ENCODE measurements around the gene ENTR1.

Gene ENTR1

DNA sequence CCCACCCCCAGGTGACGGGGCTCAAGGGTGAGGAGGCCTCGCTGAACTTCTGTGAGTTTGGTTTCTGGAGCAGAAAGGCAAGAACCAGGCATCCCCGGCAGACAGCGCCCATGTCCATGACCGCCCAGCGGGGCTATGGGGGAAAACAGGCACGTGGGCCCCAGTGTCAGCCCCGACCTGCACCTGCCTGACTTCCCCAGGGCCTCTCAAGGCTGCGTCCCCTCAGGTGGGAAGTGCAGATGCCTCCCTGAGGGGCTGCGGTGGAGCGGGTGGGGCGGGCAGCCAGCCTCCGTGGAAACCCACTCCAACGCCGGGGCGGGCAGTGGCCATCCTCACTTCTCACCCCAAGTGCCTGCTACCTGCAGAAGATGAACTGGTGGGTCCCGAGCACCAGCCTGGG, 30.0 kb downstream of the ENTR1 start:
- H3K4me1 ChIP-seq (ENCODE audit: control insufficient read depth, insufficient read depth, low read depth, low read length): peaks cover 5% of the 10 kb centered on the region
- no peaks in the 10 kb centered on the region for H3K27me3 ChIP-seq (ENCODE audit: control insufficient read depth in 1 of 2, insufficient read depth in 1 of 2, low read length in 2 of 2)
- no peak overlapping the region for H3K4me2 ChIP-seq (ENCODE audit: low read length, poor library complexity, severe bottlenecking)
- 97% methylated on average over 17 of the region's 17 CpGs for WGBS
- no peak overlapping the region for H3K14ac ChIP-seq (ENCODE audit: low read length in 2 of 2)
- no peak overlapping the region for H2BK5ac ChIP-seq (ENCODE audit: low read depth, low read length, poor library complexity, severe bottlenecking)
- H3K4me3 ChIP-seq (ENCODE audit: insufficient read depth in 1 of 2, low read depth in 1 of 2, low read length in 2 of 2): no peak overlapping the region
- peaks cover 22% of the 10 kb centered on the region for H3K79me1 ChIP-seq (replicated peaks; ENCODE audit: low read length, poor library complexity, severe bottlenecking)
- H3K36me3 ChIP-seq (ENCODE audit: control insufficient read depth in 1 of 2, insufficient read depth in 2 of 2, low read depth in 1 of 2, low read length in 2 of 2): peaks cover 90 to 96% of the 10 kb centered on the region in 2 experiments
- no peaks in the 10 kb centered on the region for H3K9me3 ChIP-seq (ENCODE audit: control insufficient read depth, low read length)
- DNase-seq: no peak
- no peak overlapping the region for H3K23ac ChIP-seq (ENCODE audit: low read length in 2 of 2)
- H4K8ac ChIP-seq (ENCODE audit: low read length): no peak overlapping the region
- H3K4ac ChIP-seq (ENCODE audit: low read depth in 1 of 2, low read length in 2 of 2): no peak overlapping the region
- no peak overlapping the region for H3K9ac ChIP-seq (ENCODE audit: low read length)
- no peak overlapping the region for H2AFZ ChIP-seq (ENCODE audit: low read depth, low read length)
- no peak overlapping the region for H2AK5ac ChIP-seq (ENCODE audit: low read length, severe bottlenecking)
- H3K27ac ChIP-seq (ENCODE audit: low read length, poor library complexity, severe bottlenecking): no peak overlapping the region
- no peak overlapping the region for H2BK15ac ChIP-seq (ENCODE audit: low read depth, poor library complexity, severe bottlenecking)
- no peak overlapping the region for H2BK120ac ChIP-seq (ENCODE audit: low read depth, low read length)
- no peak overlapping the region for H2BK12ac ChIP-seq (ENCODE audit: low read length in 2 of 2)
- H4K91ac ChIP-seq (ENCODE audit: low read length): no peak overlapping the region
- no peak overlapping the region for H3K18ac ChIP-seq (ENCODE audit: low read depth in 1 of 2, low read length in 2 of 2)

DNA sequence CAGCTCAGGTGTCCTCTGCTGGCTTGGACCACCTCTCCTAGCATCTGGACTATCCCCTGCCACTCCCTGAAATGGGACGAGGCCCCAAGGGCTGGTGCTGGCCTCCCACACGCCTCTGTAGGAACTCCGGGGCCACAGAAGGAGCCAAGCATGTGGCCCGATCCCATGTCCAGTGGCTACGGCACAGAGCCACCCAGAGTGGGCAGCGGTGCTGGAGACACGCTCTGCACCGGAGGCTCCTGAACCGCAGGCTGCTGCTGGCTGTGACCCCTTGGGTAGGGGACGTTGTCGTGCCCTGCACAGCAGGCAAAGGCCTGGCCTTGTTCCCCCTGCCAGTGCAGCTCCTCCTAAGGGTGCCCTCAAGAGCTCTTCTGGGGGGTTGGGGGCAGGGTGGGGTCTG, 30.5 kb downstream of the ENTR1 start:
- 91% methylated on average over 11 of the region's 11 CpGs for WGBS
- no peak overlapping the region for H3K14ac ChIP-seq (ENCODE audit: low read length in 2 of 2)
- H3K18ac ChIP-seq (ENCODE audit: low read depth in 1 of 2, low read length in 2 of 2): no peak overlapping the region
- no peak overlapping the region for H2BK120ac ChIP-seq (ENCODE audit: low read depth, low read length)
- H2AFZ ChIP-seq (ENCODE audit: low read depth, low read length): no peak overlapping the region
- no peak overlapping the region for H3K9ac ChIP-seq (ENCODE audit: low read length)
- no peaks in the 10 kb centered on the region for H3K27me3 ChIP-seq (ENCODE audit: control insufficient read depth in 1 of 2, insufficient read depth in 1 of 2, low read length in 2 of 2)
- H4K91ac ChIP-seq (ENCODE audit: low read length): no peak overlapping the region
- no peaks in the 10 kb centered on the region for H3K9me3 ChIP-seq (ENCODE audit: control insufficient read depth, low read length)
- peaks cover 18% of the 10 kb centered on the region for H3K79me1 ChIP-seq (replicated peaks; ENCODE audit: low read length, poor library complexity, severe bottlenecking)
- no peak overlapping the region for H3K23ac ChIP-seq (ENCODE audit: low read length in 2 of 2)
- H2BK12ac ChIP-seq (ENCODE audit: low read length in 2 of 2): no peak overlapping the region
- no peak overlapping the region for H3K4me2 ChIP-seq (ENCODE audit: low read length, poor library complexity, severe bottlenecking)
- H2BK15ac ChIP-seq (ENCODE audit: low read depth, poor library complexity, severe bottlenecking): no peak overlapping the region
- no peak overlapping the region for H3K4ac ChIP-seq (ENCODE audit: low read depth in 1 of 2, low read length in 2 of 2)
- DNase-seq: no peak
- H4K8ac ChIP-seq (ENCODE audit: low read length): no peak overlapping the region
- no peak overlapping the region for H2AK5ac ChIP-seq (ENCODE audit: low read length, severe bottlenecking)
- H3K4me1 ChIP-seq (ENCODE audit: control insufficient read depth, insufficient read depth, low read depth, low read length): peaks cover 5% of the 10 kb centered on the region
- peaks cover 90 to 98% of the 10 kb centered on the region in 2 experiments for H3K36me3 ChIP-seq (ENCODE audit: control insufficient read depth in 1 of 2, insufficient read depth in 2 of 2, low read depth in 1 of 2, low read length in 2 of 2)
- no peak overlapping the region for H3K27ac ChIP-seq (ENCODE audit: low read length, poor library complexity, severe bottlenecking)
- H3K4me3 ChIP-seq (ENCODE audit: insufficient read depth in 1 of 2, low read depth in 1 of 2, low read length in 2 of 2): no peak overlapping the region
- no peak overlapping the region for H2BK5ac ChIP-seq (ENCODE audit: low read depth, low read length, poor library complexity, severe bottlenecking)

DNA sequence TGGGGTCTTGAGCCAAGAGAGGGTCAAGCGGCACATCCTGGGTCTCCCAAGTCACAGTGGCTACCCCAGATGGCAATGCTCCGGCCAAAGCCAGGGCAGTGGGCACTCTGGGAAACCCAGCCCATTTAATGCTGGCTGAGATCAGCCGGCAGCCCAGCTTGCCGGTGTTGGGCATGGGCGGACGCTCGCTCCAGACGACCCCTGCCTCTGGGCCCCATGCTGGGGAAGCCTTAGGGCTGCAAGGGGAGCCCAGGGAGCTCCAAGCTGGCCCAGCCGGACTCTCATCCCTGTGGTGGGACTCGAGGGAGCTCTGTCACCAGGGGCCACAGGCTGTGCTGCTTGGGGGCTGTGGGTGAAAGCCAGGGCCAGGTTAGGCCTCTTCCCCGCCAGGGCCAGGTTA, 31.0 kb downstream of the ENTR1 start:
- Histone ChIP-seq H3K79me1 (replicated peaks; ENCODE audit: low read length, poor library complexity, severe bottlenecking) (peaks cover 18% of the 10 kb centered on the region), H3K18ac (ENCODE audit: low read depth in 1 of 2, low read length in 2 of 2) (no peak overlapping the region), H3K14ac (ENCODE audit: low read length in 2 of 2) (no peak overlapping the region)

DNA sequence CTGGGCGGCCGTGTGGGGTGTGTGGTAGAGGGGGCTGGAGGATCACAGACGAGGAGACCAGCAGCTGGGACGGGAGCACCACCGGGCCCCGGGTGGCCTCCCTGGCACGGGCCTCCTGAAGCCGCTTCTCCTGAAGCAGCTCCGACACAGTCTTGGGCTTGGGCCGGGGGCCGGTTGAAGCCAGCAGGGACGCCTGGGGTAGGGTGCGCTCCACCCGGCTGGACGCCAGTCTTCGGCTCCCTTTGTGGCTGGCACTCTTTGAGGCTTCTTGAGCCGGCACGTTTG, 31.5 kb downstream of the ENTR1 start:
- no peak overlapping the region for H3K4me3 ChIP-seq (ENCODE audit: insufficient read depth in 1 of 2, low read depth in 1 of 2, low read length in 2 of 2)
- no peak overlapping the region for H4K91ac ChIP-seq (ENCODE audit: low read length)
- H2BK15ac ChIP-seq (ENCODE audit: low read depth, poor library complexity, severe bottlenecking): no peak overlapping the region
- H3K4me2 ChIP-seq (ENCODE audit: low read length, poor library complexity, severe bottlenecking): no peak overlapping the region
- H3K9me3 ChIP-seq (ENCODE audit: control insufficient read depth, low read length): no peaks in the 10 kb centered on the region
- no peak overlapping the region for H2AFZ ChIP-seq (ENCODE audit: low read depth, low read length)
- WGBS: 97% methylated on average over 18 of the region's 18 CpGs
- H3K4me1 ChIP-seq (ENCODE audit: control insufficient read depth, insufficient read depth, low read depth, low read length): peaks cover 6% of the 10 kb centered on the region
- no peak overlapping the region for H3K18ac ChIP-seq (ENCODE audit: low read depth in 1 of 2, low read length in 2 of 2)
- peaks cover 82 to 98% of the 10 kb centered on the region in 2 experiments for H3K36me3 ChIP-seq (ENCODE audit: control insufficient read depth in 1 of 2, insufficient read depth in 2 of 2, low read depth in 1 of 2, low read length in 2 of 2)
- peaks cover 13% of the 10 kb centered on the region for H3K79me1 ChIP-seq (replicated peaks; ENCODE audit: low read length, poor library complexity, severe bottlenecking)
- H3K23ac ChIP-seq (ENCODE audit: low read length in 2 of 2): no peak overlapping the region
- no peak overlapping the region for H2BK5ac ChIP-seq (ENCODE audit: low read depth, low read length, poor library complexity, severe bottlenecking)
- no peak overlapping the region for H4K8ac ChIP-seq (ENCODE audit: low read length)
- no peak overlapping the region for H3K9ac ChIP-seq (ENCODE audit: low read length)
- H3K27ac ChIP-seq (ENCODE audit: low read length, poor library complexity, severe bottlenecking): no peak overlapping the region
- no peaks in the 10 kb centered on the region for H3K27me3 ChIP-seq (ENCODE audit: control insufficient read depth in 1 of 2, insufficient read depth in 1 of 2, low read length in 2 of 2)
- no peak overlapping the region for H3K4ac ChIP-seq (ENCODE audit: low read depth in 1 of 2, low read length in 2 of 2)
- no peak for DNase-seq
- H2BK12ac ChIP-seq (ENCODE audit: low read length in 2 of 2): no peak overlapping the region
- no peak overlapping the region for H2AK5ac ChIP-seq (ENCODE audit: low read length, severe bottlenecking)
- no peak overlapping the region for H2BK120ac ChIP-seq (ENCODE audit: low read depth, low read length)
- H3K14ac ChIP-seq (ENCODE audit: low read length in 2 of 2): no peak overlapping the region

More for the DNA sequence above, 31.0 kb downstream of the ENTR1 start:
- H3K27me3 ChIP-seq (ENCODE audit: control insufficient read depth in 1 of 2, insufficient read depth in 1 of 2, low read length in 2 of 2): no peaks in the 10 kb centered on the region
- H3K9me3 ChIP-seq (ENCODE audit: control insufficient read depth, low read length): no peaks in the 10 kb centered on the region
- no peak overlapping the region for H3K4me3 ChIP-seq (ENCODE audit: insufficient read depth in 1 of 2, low read depth in 1 of 2, low read length in 2 of 2)
- H4K91ac ChIP-seq (ENCODE audit: low read length): no peak overlapping the region
- no peak overlapping the region for H2BK15ac ChIP-seq (ENCODE audit: low read depth, poor library complexity, severe bottlenecking)
- H4K8ac ChIP-seq (ENCODE audit: low read length): no peak overlapping the region
- no peak overlapping the region for H3K27ac ChIP-seq (ENCODE audit: low read length, poor library complexity, severe bottlenecking)
- H3K4ac ChIP-seq (ENCODE audit: low read depth in 1 of 2, low read length in 2 of 2): no peak overlapping the region
- WGBS: 98% methylated on average over 11 of the region's 11 CpGs
- no peak overlapping the region for H2BK120ac ChIP-seq (ENCODE audit: low read depth, low read length)
- H3K36me3 ChIP-seq (ENCODE audit: control insufficient read depth in 1 of 2, insufficient read depth in 2 of 2, low read depth in 1 of 2, low read length in 2 of 2): peaks cover 87 to 99% of the 10 kb centered on the region in 2 experiments
- H3K4me1 ChIP-seq (ENCODE audit: control insufficient read depth, insufficient read depth, low read depth, low read length): peaks cover 5% of the 10 kb centered on the region
- H3K23ac ChIP-seq (ENCODE audit: low read length in 2 of 2): no peak overlapping the region
- no peak overlapping the region for H2AK5ac ChIP-seq (ENCODE audit: low read length, severe bottlenecking)
- DNase-seq: no peak
- no peak overlapping the region for H2BK12ac ChIP-seq (ENCODE audit: low read length in 2 of 2)
- no peak overlapping the region for H3K9ac ChIP-seq (ENCODE audit: low read length)
- no peak overlapping the region for H2AFZ ChIP-seq (ENCODE audit: low read depth, low read length)
- H2BK5ac ChIP-seq (ENCODE audit: low read depth, low read length, poor library complexity, severe bottlenecking): no peak overlapping the region
- H3K4me2 ChIP-seq (ENCODE audit: low read length, poor library complexity, severe bottlenecking): no peak overlapping the region
